H1 (cell line): ENCODE results near the gene GRIP1. TPM values are rescaled to one million over a fixed set of nuclear protein-coding genes. Genes with fewer than 3 reads are reported as not detected.

Experiments used
- CTCF ChIA-PET: fragments of 300-600 bp; sonication (Branson Sonifier 250); formaldehyde crosslinking; loops from one replicate; lab custom pipeline; 2021; ENCODE audit not compliant: partially characterized antibody; lab: Charles Lee
- POLR2A ChIA-PET: fragments of 300-600 bp; sonication (Branson Sonifier 250); formaldehyde crosslinking; loops from one replicate; lab custom pipeline; 2021; ENCODE audit warnings: inconsistent platforms; ENCODE audit not compliant: partially characterized antibody; lab: Charles Lee
- DNase-seq, 2 experiments: peaks; one replicate each; pipeline versions ENCODE4 v3.0.0 to v3.0.0-alpha.2; 2010 to 2022; ENCODE audit warnings: low spot score in 2 of 2, low read depth in 1 of 2, mixed read lengths in 1 of 2
- FAIRE-seq: peaks from 2 replicates; lab custom pipeline; 2011; peaks lifted over from hg19 to GRCh38; lab: Jason Lieb, UNC
- H2AFZ ChIP-seq: 2 replicates; pipeline ENCODE4 v1.8.1; 2012; ENCODE audit warnings: low read length, inconsistent platforms
- H2AK5ac ChIP-seq: 2 replicates; pipeline ENCODE4 v1.6.1; 2013; ENCODE audit warnings: low read depth, low read length
- H2BK120ac ChIP-seq: replicated peaks from 2 replicates; pipeline ENCODE3; 2013; ENCODE audit warnings: low read depth, low read length, inconsistent platforms
- H2BK12ac ChIP-seq: 2 replicates; pipeline ENCODE4 v1.6.1; 2013; ENCODE audit warnings: low read depth, low read length
- H2BK15ac ChIP-seq: 2 replicates; pipeline ENCODE4 v1.6.1; 2013; ENCODE audit warnings: low read length
- H2BK20ac ChIP-seq: 2 replicates; pipeline ENCODE4 v1.6.1; 2013; ENCODE audit warnings: low read length
- H2BK5ac ChIP-seq: 2 replicates; pipeline ENCODE4 v1.6.1; 2013; ENCODE audit warnings: low read depth, low read length
- H3K14ac ChIP-seq: 2 replicates; pipeline ENCODE4 v1.6.1; 2013; ENCODE audit warnings: inconsistent platforms; ENCODE audit not compliant: insufficient read length
- H3K18ac ChIP-seq: 2 replicates; pipeline ENCODE4 v1.6.1; 2013; ENCODE audit warnings: low read length; ENCODE audit errors: extremely low read depth
- H3K23ac ChIP-seq: 2 replicates; pipeline ENCODE4 v1.6.1; 2013; ENCODE audit warnings: inconsistent platforms; ENCODE audit not compliant: insufficient read length
- H3K23me2 ChIP-seq: 2 replicates; pipeline ENCODE4 v1.6.1; 2013; ENCODE audit warnings: low read depth, low read length
- H3K27ac ChIP-seq: 2 replicates; pipeline ENCODE4 v1.6.1; 2011; ENCODE audit warnings: low read depth, low read length, inconsistent platforms
- H3K27me3 ChIP-seq, 4 experiments: replicated peaks in 1 of 4; 1 replicate in 1 of 4; 2 replicates in 3 of 4; pipeline versions ENCODE4 v1.6.1 to v1.8.1; 2011 to 2013; ENCODE audit warnings: low read length in 3 of 4, mild to moderate bottlenecking in 3 of 4, inconsistent platforms in 2 of 4, mixed read lengths in 2 of 4, moderate library complexity in 1 of 4; ENCODE audit not compliant: control insufficient read depth in 3 of 4, insufficient read depth in 3 of 4; ENCODE audit errors: extremely low read depth in 1 of 4
- H3K36me3 ChIP-seq, 4 experiments: 2 replicates each; pipeline versions ENCODE4 v1.6.1 to v1.8.1; 2011 to 2013; ENCODE audit warnings: mild to moderate bottlenecking in 4 of 4, low read length in 3 of 4, moderate library complexity in 2 of 4, control low read depth in 1 of 4, inconsistent platforms in 1 of 4; ENCODE audit not compliant: insufficient read depth in 4 of 4, control insufficient read depth in 2 of 4
- H3K4ac ChIP-seq: replicated peaks from 2 replicates; pipeline ENCODE3; 2013; ENCODE audit warnings: low read length, low read depth, mixed read lengths, inconsistent platforms; ENCODE audit not compliant: insufficient read length
- H3K4me1 ChIP-seq, 4 experiments: replicated peaks in 1 of 4; 1 replicate in 1 of 4; 2 replicates in 3 of 4; pipeline versions ENCODE4 v1.6.1 to v1.8.1; 2011 to 2013; ENCODE audit warnings: low read length in 3 of 4, inconsistent platforms in 2 of 4, mixed read lengths in 1 of 4; ENCODE audit not compliant: insufficient read depth in 4 of 4, control insufficient read depth in 3 of 4
- H3K4me2 ChIP-seq, 2 experiments: 2 replicates each; pipeline versions ENCODE4 v1.6.1 to v1.8.1; 2011 to 2013; ENCODE audit warnings: low read depth in 2 of 2, low read length in 2 of 2, control low read depth in 1 of 2, inconsistent platforms in 1 of 2, mild to moderate bottlenecking in 1 of 2; ENCODE audit not compliant: insufficient read depth in 1 of 2
- H3K4me3 ChIP-seq, 4 experiments: fragments of 200-600, 300-600 bp in 1 of 4; sonication (generic), shearing (Covaris generic), sonication (Bioruptor Twin) in 1 of 4; 2 replicates each; pipeline versions ENCODE4 v1.5.1 to v1.8.1; 2011 to 2016; ENCODE audit warnings: low read length in 4 of 4, low read depth in 3 of 4, control low read depth in 2 of 4, inconsistent platforms in 2 of 4, mild to moderate bottlenecking in 2 of 4, mixed read lengths in 1 of 4, moderate library complexity in 1 of 4; ENCODE audit not compliant: insufficient read depth in 2 of 4; ENCODE audit errors: extremely low read depth in 1 of 4
- H3K56ac ChIP-seq: replicated peaks from 2 replicates; pipeline ENCODE3; 2013; ENCODE audit warnings: low read depth, mild to moderate bottlenecking, mixed read lengths, low read length, inconsistent platforms; ENCODE audit not compliant: insufficient read length
- H3K79me1 ChIP-seq: 2 replicates; pipeline ENCODE4 v1.6.1; 2013; ENCODE audit warnings: low read depth, low read length, control low read depth
- H3K79me2 ChIP-seq, 2 experiments: 2 replicates each; pipeline versions ENCODE4 v1.6.1 to v1.8.1; 2012 to 2013; ENCODE audit warnings: low read length in 2 of 2, mild to moderate bottlenecking in 2 of 2, inconsistent platforms in 1 of 2; ENCODE audit not compliant: insufficient read depth in 2 of 2, control insufficient read depth in 1 of 2
- H3K9ac ChIP-seq, 4 experiments: replicated peaks in 1 of 4; 1 replicate in 1 of 4; 2 replicates in 3 of 4; pipeline versions ENCODE4 v1.6.1 to v1.8.1; 2011 to 2013; ENCODE audit warnings: low read depth in 3 of 4, low read length in 3 of 4, control low read depth in 2 of 4, mild to moderate bottlenecking in 2 of 4, moderate library complexity in 2 of 4, inconsistent platforms in 1 of 4; ENCODE audit errors: extremely low read depth in 1 of 4
- H3K9me3 ChIP-seq, 2 experiments: 2 replicates each; pipeline versions ENCODE4 v1.6.1 to v1.8.1; 2012 to 2013; ENCODE audit warnings: mild to moderate bottlenecking in 2 of 2, moderate library complexity in 2 of 2, control low read depth in 1 of 2, inconsistent platforms in 1 of 2, low read depth in 1 of 2, low read length in 1 of 2, mixed read lengths in 1 of 2; ENCODE audit not compliant: insufficient read depth in 2 of 2
- H4K20me1 ChIP-seq, 2 experiments: replicated peaks in 1 of 2; 2 replicates each; pipeline versions ENCODE3 to v1.8.1; 2011 to 2013; ENCODE audit warnings: inconsistent platforms in 2 of 2, low read length in 2 of 2, mild to moderate bottlenecking in 1 of 2; ENCODE audit not compliant: insufficient read depth in 2 of 2, control insufficient read depth in 1 of 2
- H4K5ac ChIP-seq: 2 replicates; pipeline ENCODE4 v1.6.1; 2013; ENCODE audit warnings: low read length, low read depth, mixed read lengths, inconsistent platforms; ENCODE audit not compliant: insufficient read length
- H4K8ac ChIP-seq: 2 replicates; pipeline ENCODE4 v1.8.0; 2013; ENCODE audit warnings: mild to moderate bottlenecking, moderate library complexity, low read length, inconsistent platforms; ENCODE audit not compliant: insufficient read depth; ENCODE audit errors: extremely low read depth
- H4K91ac ChIP-seq: replicated peaks from 2 replicates; pipeline ENCODE3; 2013; ENCODE audit warnings: low read length, mixed read lengths, inconsistent platforms; ENCODE audit not compliant: insufficient read length
- ASH2L ChIP-seq: fragments of 200-600, 300-600 bp; sonication (generic); IDR thresholded peaks from one replicate; pipeline ENCODE4 v1.7.1; 2017; ENCODE audit warnings: low read length
- BCL11A ChIP-seq, 2 experiments: IDR thresholded peaks; one replicate each; pipeline ENCODE4 v1.6.1; 2011; ENCODE audit warnings: low read depth in 2 of 2, low read length in 2 of 2, mild to moderate bottlenecking in 2 of 2
- CREB1 ChIP-seq: IDR thresholded peaks from 2 replicates; pipeline ENCODE4 v1.6.1; 2012; ENCODE audit warnings: inconsistent platforms
- PHF8 ChIP-seq: fragments of 200-600 bp; sonication (generic); conservative IDR thresholded peaks from 2 replicates; pipeline ENCODE4 v1.7.1; 2012; ENCODE audit warnings: low read depth, mild to moderate bottlenecking, inconsistent platforms, low read length, moderate library complexity
- RBBP5 ChIP-seq: IDR thresholded peaks from 2 replicates; pipeline ENCODE4 v1.7.1; 2012; ENCODE audit warnings: low read depth, mild to moderate bottlenecking, inconsistent platforms, low read length, moderate library complexity, borderline replicate concordance
- SIN3A ChIP-seq, 2 experiments: IDR thresholded peaks in 1 of 2; conservative IDR thresholded peaks in 1 of 2; 2 replicates each; pipeline ENCODE4 v1.6.1; 2011 to 2012; ENCODE audit warnings: low read length in 2 of 2, improper control_type of control experiment in 1 of 2, low read depth in 1 of 2, mild to moderate bottlenecking in 1 of 2
- SP2 ChIP-seq: IDR thresholded peaks from 2 replicates; pipeline ENCODE4 v1.6.1; 2012; ENCODE audit warnings: mild to moderate bottlenecking, low read length, inconsistent platforms
- SUZ12 ChIP-seq: fragments of 200-600 bp; sonication (generic); IDR thresholded peaks from 2 replicates; pipeline ENCODE4 v1.6.1; 2012; ENCODE audit warnings: mild to moderate bottlenecking, inconsistent platforms, low read length, moderate library complexity, mixed read lengths
- WGBS, 2 experiments: shearing (Covaris generic) in 1 of 2; methylation state at CpG; one replicate each; pipeline versions ENCODE4 v1.1.6 to v1.1.7; 2013 to 2015; ENCODE audit warnings: low lambda C conversion rate in 2 of 2, mixed read lengths in 2 of 2, inconsistent platforms in 1 of 2, low coverage in 1 of 2, missing lambda C conversion rate in 1 of 2; ENCODE audit not compliant: insufficient replicate concordance in 2 of 2, insufficient coverage in 1 of 2, insufficient read length in 1 of 2; ENCODE audit errors: extremely low coverage in 1 of 2, missing lambda C conversion rate in 1 of 2; 5-methylcytosine and 5-hydroxymethylcytosine counted together
- polyA plus RNA-seq, 7 experiments: library from polyadenylated mRNA; depleted of rRNA in 3 of 7; stranded (reverse) in 5 of 7; unstranded in 2 of 7; fragments of >200 nt in 5 of 7; fragments of 200-250 nt in 2 of 7; gene quantifications; 1 replicate in 5 of 7; 2 replicates in 1 of 7; 4 replicates in 1 of 7; pipeline versions ENCODE4 v1.2.1 to v1.2.3, GENCODE V29; 2011 to 2013; ENCODE audit warnings: missing spikeins in 2 of 7, mixed read lengths in 2 of 7
- total RNA-seq: library from RNA; stranded (reverse); fragmentation: NEBNext Ultra II Directional; extraction: Animal tissue kit (Norgen Biotek cat#: 25700); gene quantifications from 2 replicates; pipeline ENCODE4 v1.2.1, GENCODE V29; 2021

The GRIP1 gene
- total and polyA plus RNA-seq, 2 of the 8 experiments (the other 6 are each of a cell fraction or from before 2014, with no cell fraction given) = 4.5 to 27.3 TPM

- Histone ChIP-seq H3K56ac (no peak overlapping the region), H2BK20ac (no peak overlapping the region), H3K14ac (no peak overlapping the region), H4K5ac (no peak overlapping the region), H2AFZ (no peak overlapping the region), H3K4ac (no peak overlapping the region), H3K27me3 (no peaks in the 10 kb centered on the region), H2BK5ac (no peak overlapping the region), H2AK5ac (no peak overlapping the region), H4K91ac (no peak overlapping the region), H3K23me2 (no peaks in the 10 kb centered on the region), H3K9me3 (no peaks in the 10 kb centered on the region), H3K4me1 (no peaks in the 10 kb centered on the region; a peak in 1 of 7 replicates), H3K18ac (no peak overlapping the region), H4K8ac (no peak overlapping the region), H3K4me2 (no peak overlapping the region), H3K27ac (no peak overlapping the region), H3K36me3 (no peaks in the 10 kb centered on the region), H2BK120ac (no peak overlapping the region), H3K79me2 (no peaks in the 10 kb centered on the region), H2BK12ac (no peak overlapping the region), H3K79me1 (no peaks in the 10 kb centered on the region), H3K9ac (no peak overlapping the region), H3K4me3 (no peak overlapping the region), H2BK15ac (no peak overlapping the region), H3K23ac (no peak overlapping the region), H4K20me1 (no peaks in the 10 kb centered on the region)
- POLR2A ChIA-PET = no interaction called here
- no peak for TF ChIP-seq PHF8
- TF ChIP-seq ASH2L = no peak
- no peak for TF ChIP-seq CREB1
- TF ChIP-seq SP2 = no peak
- TF ChIP-seq SIN3A (conservative IDR thresholded peaks at IDR 0.05 in 1 of 2, IDR thresholded peaks at IDR 0.05 in 1 of 2; ENCODE audit: low read depth in 1 of 2, low read length in 2 of 2) = no peak
- TF ChIP-seq BCL11A (IDR thresholded peaks at IDR 0.05; ENCODE audit: low read depth in 2 of 2, low read length in 2 of 2) = no peak
- no peak for TF ChIP-seq SUZ12
- no peak for TF ChIP-seq RBBP5
- CTCF ChIA-PET = interaction anchor here (0.8 kb wide), 1 partner anchor 13 kb away, joined by 3 read pairs; no protein-coding TSS in a partner anchor
- no peak for FAIRE-seq
- 93% methylated on average over 3 of the region's 3 CpGs; no CpG with 5 or more reads in 1 of the 2 experiments for WGBS, 2 experiments
- no peak for DNase-seq
Observed at GRCh38 chr12:66482351-66483203, 196.3 kb downstream of the GRIP1 start.
